ENCODE data around the gene EPHA6. TPM values are rescaled to one million over a fixed set of nuclear protein-coding genes. Genes with fewer than 3 reads are reported as not detected.

The EPHA6 gene
- total and polyA plus RNA-seq, 9 of the 15 experiments (the other 6 are each of a cell fraction or from before 2014, with no cell fraction given) = not detected

GRCh38 chr3:97705764-97706163 is 891.4 kb downstream of the EPHA6 start:
- BruUV-seq (replicated peaks) = no TSS peak
- no peak overlapping the region for H3K27ac ChIP-seq (ENCODE audit: extremely low read depth, low read depth, low read length)

More at GRCh38 chr3:97705764-97706163, 891.4 kb downstream of the EPHA6 start:
- H3K9me1 ChIP-seq (ENCODE audit: control insufficient read depth, insufficient read depth, low read length) = no peaks in the 10 kb centered on the region
- intact Hi-C loops (cut with micrococcal nuclease) = no loop called here
- CTCF ChIA-PET (ENCODE audit: low intra/inter-chr PET ratio) = no interaction called here
- H3K79me2 ChIP-seq (ENCODE audit: control insufficient read depth, insufficient read depth, low read length) = no peaks in the 10 kb centered on the region
- in situ Hi-C loops (cut with MboI) = no loop called here
- no peak overlapping the region for H2AFZ ChIP-seq (ENCODE audit: low read depth, low read length)
- FAIRE-seq (no peak), ATAC-seq (no peak), DNase-seq (ENCODE audit: extremely low read depth in 1 of 4, low spot score in 3 of 4) (no peak)
- POLR2A ChIA-PET = no interaction called here
- no peaks in the 10 kb centered on the region for H3K27me3 ChIP-seq (ENCODE audit: control insufficient read depth in 2 of 2, insufficient read depth in 2 of 2, low read length in 2 of 2)
- WGBS (ENCODE audit: insufficient coverage, low coverage, missing lambda C conversion rate) = 0% methylated on average over 2 of the region's 2 CpGs
- no peak overlapping the region for H3K4me3 ChIP-seq
- no peak overlapping the region for H3K4me2 ChIP-seq (ENCODE audit: insufficient read depth, low read length)
- no peaks in the 10 kb centered on the region for H3K36me3 ChIP-seq (ENCODE audit: control insufficient read depth, insufficient read depth, low read length)
- no peaks in the 10 kb centered on the region for H3K9me3 ChIP-seq (replicated peaks; ENCODE audit: control insufficient read depth, insufficient read depth, low read depth, low read length)
- H3K4me1 ChIP-seq (replicated peaks in 1 of 2; ENCODE audit: control insufficient read depth in 2 of 2, insufficient read depth in 2 of 2, low read length in 2 of 2) = no peaks in the 10 kb centered on the region
- TF ChIP-seq ZNF668 (CRISPR knock-in tag; IDR thresholded peaks at IDR 0.05) (no peak), SMAD2 (IDR thresholded peaks at IDR 0.05; ENCODE audit: low read depth, low read length) (no peak), LCOR (CRISPR knock-in tag; IDR thresholded peaks at IDR 0.05) (no peak), DMBX1 (CRISPR knock-in tag; IDR thresholded peaks at IDR 0.05; ENCODE audit: borderline replicate concordance) (no peak), ZNF609 (CRISPR knock-in tag; IDR thresholded peaks at IDR 0.05; ENCODE audit: borderline replicate concordance) (no peak), CUX1 (CRISPR knock-in tag; IDR thresholded peaks at IDR 0.05) (no peak), BMI1 (IDR thresholded peaks at IDR 0.05; ENCODE audit: low read length) (no peak), PRMT5 (CRISPR knock-in tag; IDR thresholded peaks at IDR 0.05) (no peak), USF2 (CRISPR knock-in tag; IDR thresholded peaks at IDR 0.05) (no peak), ELF4 (CRISPR knock-in tag; IDR thresholded peaks at IDR 0.05) (no peak), TCF3 (CRISPR knock-in tag; IDR thresholded peaks at IDR 0.05) (no peak)
- no peaks in the 10 kb centered on the region for H4K20me1 ChIP-seq (replicated peaks; ENCODE audit: control insufficient read depth, insufficient read depth, low read length)
- no peak overlapping the region for H3K9ac ChIP-seq (ENCODE audit: insufficient read depth in 1 of 2, low read depth in 2 of 2, low read length in 2 of 2)

All from K562 (cell line).